ENCODE measurements around the gene MOB3C.

- TF ChIP-seq EZH2phosphoT487 (IDR thresholded peaks at IDR 0.05) (no peak), CTCF (IDR thresholded peaks at IDR 0.05) (peak; percentile 59)
Observed at GRCh38 chr1:46603858-46604549, 12.6 kb downstream of the MOB3C start, which contains the start of gene MKNK1.

Measured in neural progenitor cell (in vitro differentiated cells).